Hematopoietic multipotent progenitor cell treated with erythropoietin and hydrocortisone succinate and interleukin-3 and kit ligand, for 8 days (in vitro differentiated cells): ENCODE measurements around the gene DFFB.
A peak's percentile ranks its signal among the peaks of the same experiment; 100 is the strongest.

ENCODE experiments used
- DNase-seq: peaks from one replicate; pipeline ENCODE4 v3.0.0-alpha.2; 2015

Gene DFFB

GRCh38 chr1:3834701-3835100 lies 22.6 kb upstream of the DFFB start:
- DNase-seq, result no peak

- no peak for DNase-seq
Measured at GRCh38 chr1:3836421-3836820, 20.9 kb upstream of the DFFB start.

DNA sequence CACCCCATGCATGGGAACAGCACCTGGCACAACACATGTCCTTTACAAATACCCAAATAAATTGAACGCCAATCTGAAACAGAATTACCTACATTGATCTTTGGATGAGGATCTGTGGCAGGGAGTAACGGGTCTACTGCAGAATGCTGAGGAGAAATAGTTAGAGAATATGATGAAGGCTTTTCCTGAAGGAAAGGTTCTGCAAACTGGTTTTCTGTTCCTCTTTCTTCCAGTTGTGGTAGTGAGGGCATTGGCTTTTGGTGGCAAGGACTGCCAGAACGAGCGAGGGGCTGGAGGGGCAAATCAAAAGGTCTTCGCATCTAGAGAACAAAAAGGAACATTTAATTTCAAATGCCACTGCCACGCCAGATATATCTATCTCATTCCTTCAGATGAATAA lies 20.1 kb upstream of the DFFB start:
- no peak for DNase-seq

- no peak for DNase-seq
Measured at GRCh38 chr1:3837685-3838084, 19.6 kb upstream of the DFFB start.

DNA sequence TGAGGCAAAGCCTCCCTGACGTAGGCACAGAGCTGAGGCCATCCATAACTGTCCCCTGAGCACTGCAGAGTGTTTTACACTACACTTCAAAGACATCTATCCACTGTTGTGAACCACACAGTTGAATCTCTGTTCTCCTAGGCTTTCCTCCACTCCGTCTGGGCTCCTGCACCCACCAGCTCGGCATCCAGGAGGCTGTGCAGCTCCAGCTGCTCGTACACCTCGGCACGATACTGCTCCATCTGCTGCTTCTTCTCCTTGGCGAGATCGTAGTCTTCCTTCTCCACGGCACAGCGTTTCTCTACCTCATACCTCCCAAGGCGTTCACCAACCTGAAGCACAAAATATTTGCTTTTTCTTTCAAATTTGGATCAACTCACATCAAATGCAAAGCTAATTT lies 18.5 kb upstream of the DFFB start:
- DNase-seq, result no peak

DNA sequence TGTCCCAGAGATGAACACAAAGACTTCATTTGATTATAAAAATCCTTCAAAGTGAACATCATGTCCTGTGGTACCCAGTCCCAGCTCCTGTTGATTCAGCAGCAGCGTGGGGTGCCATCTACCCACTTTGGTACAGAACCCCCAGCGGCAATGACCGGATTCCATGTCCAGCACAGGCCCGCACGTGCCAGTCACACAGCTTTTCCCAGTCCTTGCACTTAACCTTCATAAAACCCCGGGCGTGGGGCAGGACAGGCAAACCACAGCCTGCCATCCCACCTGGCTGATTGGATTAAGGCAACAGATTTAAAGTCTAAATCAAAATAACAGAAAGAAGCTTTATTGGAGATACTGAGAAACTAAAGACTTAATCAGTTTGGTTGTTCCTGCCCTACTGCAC lies 15.8 kb upstream of the DFFB start:
- no peak for DNase-seq

GRCh38 chr1:3842912-3843311 lies 14.4 kb upstream of the DFFB start:
- no peak for DNase-seq

- DNase-seq, result no peak
Measured at GRCh38 chr1:3846541-3846940, 10.7 kb upstream of the DFFB start.

DNA sequence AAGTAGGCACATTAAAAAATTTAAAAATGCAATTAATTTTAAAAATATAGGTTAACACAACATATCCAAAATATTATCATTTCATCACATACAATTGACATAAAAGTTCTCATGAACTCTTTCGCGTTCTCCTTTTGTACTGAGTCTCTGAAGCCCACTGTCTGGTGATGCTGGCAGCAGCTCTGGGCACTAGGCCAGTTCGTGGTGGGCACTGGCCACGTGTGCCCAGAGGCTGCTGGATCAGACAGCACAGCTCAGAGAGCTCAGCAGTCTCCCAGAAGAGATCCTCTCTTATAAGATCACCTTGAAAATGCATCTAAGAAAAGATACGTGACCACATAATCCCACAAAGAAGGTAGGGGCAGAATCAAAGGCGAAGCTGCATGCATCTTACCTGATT lies 10.2 kb upstream of the DFFB start:
- DNase-seq, result no peak

GRCh38 chr1:3850857-3851256 lies 6.4 kb upstream of the DFFB start:
- DNase-seq, result no peak

DNA sequence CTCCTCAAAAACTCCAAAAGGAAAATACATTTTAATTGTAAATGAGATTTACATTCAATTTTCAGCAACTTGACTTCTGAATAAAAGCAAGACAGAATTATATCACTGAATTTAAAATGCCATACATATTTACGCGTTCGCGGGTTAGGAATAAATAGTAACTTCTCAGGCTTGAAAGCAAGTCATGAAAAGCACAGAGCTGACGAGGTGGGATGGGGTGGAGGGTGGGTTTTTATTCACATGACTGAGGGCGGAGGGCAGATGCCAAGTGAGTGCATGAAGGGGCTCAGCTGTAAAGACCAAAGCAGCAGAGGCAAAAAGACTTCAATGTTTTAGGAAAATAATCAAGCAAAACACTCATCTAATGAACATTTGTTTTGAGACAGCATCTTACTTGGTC lies 6.0 kb upstream of the DFFB start:
- no peak for DNase-seq

GRCh38 chr1:3852091-3852490 lies 5.2 kb upstream of the DFFB start:
- DNase-seq, result no peak

GRCh38 chr1:3852711-3853485 lies 4.4 kb upstream of the DFFB start:
- DNase-seq, result no peak

- DNase-seq, result no peak
Measured at GRCh38 chr1:3857791-3858129, 484 bp downstream of the DFFB start.

GRCh38 chr1:3858231-3858981 lies 1.1 kb downstream of the DFFB start:
- peak; percentile 61 for DNase-seq

GRCh38 chr1:3863231-3863935 lies 6.1 kb downstream of the DFFB start:
- DNase-seq, result no peak

DNA sequence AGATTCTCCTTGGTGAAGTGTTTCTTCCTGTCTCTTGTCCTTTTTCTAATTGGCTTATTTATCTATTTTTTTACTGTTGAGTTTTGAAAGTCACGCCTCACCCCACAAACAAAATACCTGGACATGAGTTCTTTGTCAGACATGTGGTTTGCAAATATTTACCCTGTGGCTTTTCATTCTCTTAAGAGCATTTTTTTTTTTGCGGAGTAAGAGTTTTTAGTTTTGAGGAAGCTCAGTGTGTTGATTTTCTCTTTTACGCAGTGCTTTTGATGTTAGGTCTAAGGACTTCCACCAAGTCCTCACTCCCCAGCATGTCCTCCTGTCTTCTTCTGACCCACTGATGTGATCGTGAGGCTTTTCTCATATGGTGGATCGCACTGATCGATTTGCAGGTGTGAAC lies 7.6 kb downstream of the DFFB start:
- DNase-seq, result no peak

- DNase-seq, result no peak
Measured at GRCh38 chr1:3865606-3866160, 8.4 kb downstream of the DFFB start.

DNA sequence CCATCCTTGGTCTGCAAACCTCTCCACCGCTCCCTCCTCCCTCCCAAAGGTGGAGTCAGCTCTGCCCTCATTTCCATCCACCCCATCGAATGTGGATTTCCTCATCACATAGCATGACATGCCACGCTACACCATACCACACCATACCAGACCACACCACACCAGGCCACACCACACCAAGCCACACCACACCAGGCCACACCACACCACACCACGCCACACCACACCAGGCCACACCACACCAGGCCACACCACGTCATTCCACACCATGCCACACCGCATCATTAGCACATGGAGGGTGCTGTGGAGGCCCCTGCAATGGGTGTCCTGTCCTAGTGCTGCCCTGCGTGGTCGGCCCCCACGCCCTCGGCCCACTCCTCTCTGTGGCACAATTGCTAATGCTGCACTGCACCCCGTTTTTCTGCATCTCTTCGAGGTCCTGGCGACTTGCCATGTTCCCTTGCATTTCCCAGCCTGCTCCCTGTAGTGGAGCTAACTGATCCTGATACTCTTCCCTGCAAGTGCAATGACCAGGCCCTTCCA lies 11.3 kb downstream of the DFFB start:
- no peak for DNase-seq

DNA sequence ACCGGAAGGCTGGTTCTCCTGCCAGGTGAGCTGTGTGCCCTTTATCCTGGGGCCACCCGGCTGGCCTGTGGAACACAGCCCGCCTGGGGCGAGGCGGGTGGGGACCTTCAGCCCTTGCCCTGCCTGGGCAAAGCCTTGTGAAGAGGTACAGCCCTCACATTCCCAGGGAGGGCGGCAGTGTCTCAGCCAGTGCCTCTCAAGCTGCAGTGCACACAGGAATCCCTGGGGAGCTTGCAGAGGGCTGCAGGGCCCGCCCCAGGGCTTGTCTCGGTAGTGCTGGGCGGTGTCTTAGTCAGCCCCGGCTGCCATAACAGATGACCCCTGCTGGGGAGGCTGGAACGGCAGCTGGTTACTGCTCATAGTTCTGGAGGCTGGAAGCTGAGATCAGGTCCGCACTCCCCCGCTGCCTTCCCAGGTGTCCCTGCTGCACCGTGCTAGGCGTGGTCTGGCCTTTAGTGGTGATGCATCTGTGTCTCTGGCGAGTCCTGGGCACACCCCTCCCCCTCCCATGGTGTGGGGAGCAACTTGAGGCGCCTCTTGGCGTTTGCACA lies 12.6 kb downstream of the DFFB start:
- DNase-seq, result peak; percentile 35

DNA sequence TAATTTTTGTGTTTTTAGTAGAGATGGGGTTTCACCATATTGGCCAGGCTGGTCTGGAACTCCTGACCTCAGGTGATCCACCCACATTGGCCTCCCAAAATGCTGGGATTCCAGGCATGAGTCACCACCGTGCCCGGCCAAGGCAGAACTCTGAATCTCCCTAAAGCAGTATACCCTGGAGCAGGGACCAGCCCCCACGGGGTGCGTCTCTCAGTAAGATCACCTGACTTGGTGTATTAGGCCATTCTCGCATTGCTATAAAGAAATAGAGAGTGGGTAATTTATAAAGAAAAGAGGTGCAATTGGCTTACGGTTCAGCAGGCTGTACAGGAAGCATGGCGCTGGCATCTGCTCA lies 14.2 kb downstream of the DFFB start:
- DNase-seq, result no peak

DNA sequence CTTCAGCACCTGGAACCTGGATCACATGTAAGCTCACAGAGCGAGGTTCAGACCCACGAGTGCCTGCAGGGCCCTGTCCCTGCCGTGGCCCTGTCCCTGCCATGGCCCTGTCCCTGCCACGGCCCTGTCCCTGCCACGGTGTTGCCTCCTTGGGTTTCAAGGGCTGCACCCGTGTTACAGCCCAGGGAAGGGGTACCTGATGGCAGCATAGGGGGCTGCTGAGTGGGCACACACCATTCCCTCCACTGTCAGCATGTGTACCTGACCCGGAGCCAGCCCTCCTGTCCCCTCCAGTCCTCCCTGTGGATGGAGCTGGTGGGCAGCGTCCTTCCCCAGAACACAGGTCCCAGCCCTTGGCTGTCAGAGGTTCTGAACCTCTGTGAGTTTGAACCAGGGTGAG lies 15.3 kb downstream of the DFFB start:
- no peak for DNase-seq

DNA sequence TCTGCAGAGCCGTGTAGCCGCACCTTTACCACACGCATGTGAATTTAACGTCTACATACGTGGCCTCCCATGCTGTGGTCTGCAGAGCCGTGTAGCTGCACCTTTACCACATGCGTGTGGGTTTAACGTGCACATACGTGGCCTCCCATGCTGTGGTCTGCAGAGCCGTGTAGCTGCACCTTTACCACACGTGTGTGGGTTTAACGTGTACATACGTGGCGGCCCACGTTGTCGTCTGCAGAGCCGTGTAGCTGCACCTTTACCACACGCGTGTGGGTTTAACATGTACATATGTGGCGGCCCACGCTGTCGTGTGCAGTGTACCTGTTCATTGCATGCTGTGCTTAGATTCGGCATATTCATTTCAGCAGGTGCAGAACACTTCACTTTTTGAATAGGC lies 17.5 kb downstream of the DFFB start:
- no peak for DNase-seq
